Measurements from ENCODE around the gene HSPB9. TPM values are rescaled to one million over a fixed set of nuclear protein-coding genes. Genes with fewer than 3 reads are reported as not detected.

HSPB9 gene
- total and polyA plus RNA-seq, 2 of the 8 experiments (the other 6 are each of a cell fraction or from before 2014, with no cell fraction given), result 0.27 to 0.30 TPM

GRCh38 chr17:42165751-42166150 is 43.1 kb downstream of the HSPB9 start:
- no peak overlapping the region for H2BK12ac ChIP-seq (ENCODE audit: low read depth, low read length)
- TF ChIP-seq SRF (IDR thresholded peaks at IDR 0.05; ENCODE audit: low read depth, low read length) (no peak), TEAD4 (IDR thresholded peaks at IDR 0.05; ENCODE audit: low read depth, low read length) (no peak), EZH2 (IDR thresholded peaks at IDR 0.05; ENCODE audit: low read depth, low read length, severe bottlenecking) (no peak), CBX5 (IDR thresholded peaks at IDR 0.05; ENCODE audit: low read depth, low read length) (no peak)
- no peak overlapping the region for H3K56ac ChIP-seq (replicated peaks; ENCODE audit: insufficient read length, low read depth, low read length)
- CTCF ChIA-PET (ENCODE audit: partially characterized antibody), result interaction anchor here (1.4 kb wide), 1 partner anchor 206 kb away, joined by 3 read pairs; no protein-coding TSS in a partner anchor
- no peak overlapping the region for H4K5ac ChIP-seq (ENCODE audit: insufficient read length, low read depth, low read length)
- no peak overlapping the region for H3K18ac ChIP-seq (ENCODE audit: extremely low read depth, low read length)
- H4K91ac ChIP-seq (replicated peaks; ENCODE audit: insufficient read length, low read length), result no peak overlapping the region
- H3K27ac ChIP-seq (ENCODE audit: low read depth, low read length), result no peak overlapping the region
- H3K27me3 ChIP-seq (replicated peaks in 1 of 4; ENCODE audit: control insufficient read depth in 3 of 4, extremely low read depth in 1 of 4, insufficient read depth in 3 of 4, low read length in 3 of 4), result no peaks in the 10 kb centered on the region
- H2BK15ac ChIP-seq (ENCODE audit: low read length), result no peak overlapping the region
- H3K4me3 ChIP-seq (ENCODE audit: extremely low read depth in 1 of 4, insufficient read depth in 2 of 4, low read depth in 3 of 4, low read length in 4 of 4), result no peak overlapping the region
- no peak overlapping the region for H3K4ac ChIP-seq (replicated peaks; ENCODE audit: insufficient read length, low read depth, low read length)
- H3K14ac ChIP-seq (ENCODE audit: insufficient read length), result no peak overlapping the region
- FAIRE-seq, result no peak
- no peaks in the 10 kb centered on the region for H4K20me1 ChIP-seq (replicated peaks in 1 of 2; ENCODE audit: control insufficient read depth in 1 of 2, insufficient read depth in 2 of 2, low read length in 2 of 2)
- H2AK5ac ChIP-seq (ENCODE audit: low read depth, low read length), result no peak overlapping the region
- DNase-seq (ENCODE audit: low read depth in 1 of 2, low spot score in 2 of 2), result no peak
- POLR2A ChIA-PET (ENCODE audit: partially characterized antibody), result no interaction called here
- H3K4me1 ChIP-seq (replicated peaks in 1 of 4; ENCODE audit: control insufficient read depth in 3 of 4, insufficient read depth in 4 of 4, low read length in 3 of 4), result no peaks in the 10 kb centered on the region; a peak in 2 of 7 replicates
- WGBS, 2 experiments (ENCODE audit: extremely low coverage in 1 of 2, insufficient coverage in 1 of 2, insufficient read length in 1 of 2, insufficient replicate concordance in 2 of 2, low coverage in 1 of 2, low lambda C conversion rate in 2 of 2, missing lambda C conversion rate in 1 of 2), result 92% methylated on average over 6 of the region's 6 CpGs; no CpG with 5 or more reads in 1 of the 2 experiments
- no peak overlapping the region for H2BK120ac ChIP-seq (replicated peaks; ENCODE audit: low read depth, low read length)
- H2BK20ac ChIP-seq (ENCODE audit: low read length), result no peak overlapping the region
- H3K4me2 ChIP-seq (ENCODE audit: insufficient read depth in 1 of 2, low read depth in 2 of 2, low read length in 2 of 2), result no peak overlapping the region
- H2BK5ac ChIP-seq (ENCODE audit: low read depth, low read length), result no peak overlapping the region
- no peaks in the 10 kb centered on the region for H3K79me2 ChIP-seq (ENCODE audit: control insufficient read depth in 1 of 2, insufficient read depth in 2 of 2, low read length in 2 of 2)
- no peaks in the 10 kb centered on the region for H3K9me3 ChIP-seq (ENCODE audit: insufficient read depth in 2 of 2, low read depth in 1 of 2, low read length in 1 of 2)
- H3K23ac ChIP-seq (ENCODE audit: insufficient read length), result no peak overlapping the region
- no peaks in the 10 kb centered on the region for H3K36me3 ChIP-seq (ENCODE audit: control insufficient read depth in 2 of 4, insufficient read depth in 4 of 4, low read length in 3 of 4)
- no peak overlapping the region for H2AFZ ChIP-seq (ENCODE audit: low read length)
- no peak overlapping the region for H3K9ac ChIP-seq (replicated peaks in 1 of 4; ENCODE audit: extremely low read depth in 1 of 4, low read depth in 3 of 4, low read length in 3 of 4)
- no peaks in the 10 kb centered on the region for H3K79me1 ChIP-seq (ENCODE audit: low read depth, low read length)
- H4K8ac ChIP-seq (ENCODE audit: extremely low read depth, insufficient read depth, low read length), result no peak overlapping the region
- H3K23me2 ChIP-seq (ENCODE audit: low read depth, low read length), result no peaks in the 10 kb centered on the region

All from H1 (cell line).